Measurements from ENCODE around the gene CCDC102A.

CCDC102A gene

GRCh38 chr16:57519796-57520360, 16.5 kb downstream of the CCDC102A start:
- DNase-seq (ENCODE audit: low read depth, low spot score), result peak; percentile 84

- DNase-seq (ENCODE audit: low read depth, low spot score), result no peak
Observed at GRCh38 chr16:57518922-57519321, 17.4 kb downstream of the CCDC102A start.

- DNase-seq (ENCODE audit: low read depth, low spot score), result no peak
Observed at GRCh38 chr16:57518520-57518919, 17.9 kb downstream of the CCDC102A start.

GRCh38 chr16:57517397-57518367, 18.7 kb downstream of the CCDC102A start:
- DNase-seq (ENCODE audit: low read depth, low spot score), result no peak

DNA sequence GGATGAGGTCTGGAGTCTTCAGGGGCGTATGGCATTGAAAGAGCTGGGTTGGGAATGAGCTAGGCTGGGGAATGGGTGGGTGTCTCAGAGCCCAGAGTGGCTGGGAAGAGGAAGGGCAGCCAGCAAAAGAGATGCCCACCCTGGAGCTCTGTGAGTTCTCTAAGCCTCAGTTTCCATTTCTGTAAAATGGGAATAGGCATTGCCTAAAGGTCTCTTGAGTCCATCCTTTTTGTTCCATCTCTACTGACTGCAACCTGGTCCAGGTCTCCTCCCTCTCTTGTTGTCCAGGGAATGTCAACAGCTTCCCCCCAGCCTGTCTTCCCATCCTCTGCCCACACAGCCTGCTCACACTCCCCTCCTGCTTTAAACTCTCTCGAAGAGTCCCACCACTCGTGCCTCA, 19.6 kb downstream of the CCDC102A start:
- DNase-seq (ENCODE audit: low read depth, low spot score), result no peak

- DNase-seq (ENCODE audit: low read depth, low spot score), result no peak
Observed at GRCh38 chr16:57516176-57516725, 20.1 kb downstream of the CCDC102A start.

DNA sequence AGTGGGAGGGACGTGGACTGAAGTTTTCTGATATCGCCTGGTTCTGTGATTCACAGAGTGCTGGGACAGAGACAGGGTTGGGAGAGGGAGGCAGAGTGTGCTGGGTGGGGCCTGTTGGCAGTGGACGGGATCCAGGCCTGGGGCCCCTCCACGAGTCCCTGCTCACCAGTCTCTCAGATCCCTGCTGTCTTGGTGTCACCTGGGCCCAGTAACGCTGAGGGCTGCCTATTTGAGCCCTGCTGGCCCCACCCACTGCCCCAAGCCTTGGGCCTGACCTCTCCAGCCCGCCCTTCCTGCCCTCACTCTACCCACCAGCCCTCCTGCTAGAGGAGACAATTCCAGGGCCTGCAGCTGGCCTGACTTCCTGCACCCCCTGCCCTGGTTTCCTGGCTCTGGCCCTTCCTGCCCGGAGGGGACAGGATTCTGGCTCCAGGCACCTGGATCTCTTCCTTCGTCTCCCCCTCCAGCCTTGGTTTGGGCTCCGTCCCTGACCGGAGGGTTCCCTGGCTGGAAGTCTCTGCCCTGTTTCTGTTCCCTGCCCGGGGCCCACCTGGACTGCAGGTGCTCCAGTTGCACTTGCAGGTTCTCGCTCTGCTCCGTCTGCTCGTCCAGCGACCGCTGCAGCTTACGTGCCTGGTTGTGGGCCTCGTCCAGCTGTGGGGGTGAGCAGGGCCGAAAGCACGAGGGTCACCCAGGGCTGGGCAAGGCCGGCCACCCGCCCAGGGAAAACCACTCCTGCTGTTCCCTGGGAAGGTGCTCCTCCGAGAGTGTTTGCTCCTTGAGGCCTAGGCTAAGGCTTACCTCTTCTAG, 21.4 kb downstream of the CCDC102A start:
- no peak for DNase-seq (ENCODE audit: low read depth, low spot score)

DNA sequence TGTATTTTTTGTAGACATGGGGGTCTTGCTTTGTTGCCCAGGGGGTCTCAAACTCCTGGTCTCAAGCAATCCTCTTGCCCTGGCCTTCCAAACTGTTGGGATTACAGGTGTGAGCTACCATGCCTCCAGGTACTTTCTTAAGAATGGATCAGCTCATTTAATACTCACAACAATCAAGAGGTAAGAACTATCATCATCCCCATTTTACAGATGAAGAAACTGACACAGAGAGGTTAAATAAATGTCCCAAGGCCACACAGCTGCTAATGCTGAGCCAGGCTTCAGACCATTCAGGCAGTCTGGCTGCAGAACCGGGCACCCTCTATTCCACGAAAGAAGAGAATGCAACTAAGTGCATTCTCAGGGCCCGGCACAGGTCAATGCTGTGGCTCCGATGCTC, 22.0 kb downstream of the CCDC102A start:
- no peak for DNase-seq (ENCODE audit: low read depth, low spot score)

DNA sequence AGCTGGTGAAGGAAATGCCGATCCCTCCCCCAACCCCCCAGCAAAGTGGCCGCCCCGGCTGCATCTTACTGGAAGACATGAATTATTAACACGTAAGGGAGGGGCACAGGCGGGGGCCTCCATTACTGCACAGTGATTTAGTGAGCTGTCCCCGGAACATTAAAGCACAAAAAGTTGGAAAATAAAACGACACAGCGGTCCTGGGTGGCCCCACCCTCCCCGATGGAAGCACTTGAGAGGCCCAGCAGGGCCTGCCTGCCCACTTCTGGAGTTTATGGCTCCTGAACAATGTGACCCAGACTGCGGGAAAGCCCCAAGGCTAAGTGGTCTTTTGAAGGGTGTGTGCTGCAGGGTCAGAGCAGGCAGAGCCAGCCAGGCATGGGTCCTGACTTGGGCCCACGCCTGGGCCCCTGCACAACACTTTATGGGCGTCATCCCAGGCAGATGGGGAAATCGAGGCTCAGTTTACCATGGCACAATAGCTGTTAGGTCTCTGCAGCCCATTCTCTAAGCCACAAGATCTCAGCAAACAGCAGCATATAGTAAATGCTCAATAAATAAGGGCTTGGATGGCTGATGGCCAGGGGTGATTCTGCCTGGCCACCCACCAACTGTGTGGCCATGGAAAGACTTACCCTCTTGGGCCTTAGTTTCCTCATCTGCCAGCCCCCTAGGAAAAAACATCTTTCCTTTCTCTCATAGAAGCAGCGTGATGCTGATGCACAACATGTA, 22.8 kb downstream of the CCDC102A start:
- DNase-seq (ENCODE audit: low read depth, low spot score), result no peak

DNA sequence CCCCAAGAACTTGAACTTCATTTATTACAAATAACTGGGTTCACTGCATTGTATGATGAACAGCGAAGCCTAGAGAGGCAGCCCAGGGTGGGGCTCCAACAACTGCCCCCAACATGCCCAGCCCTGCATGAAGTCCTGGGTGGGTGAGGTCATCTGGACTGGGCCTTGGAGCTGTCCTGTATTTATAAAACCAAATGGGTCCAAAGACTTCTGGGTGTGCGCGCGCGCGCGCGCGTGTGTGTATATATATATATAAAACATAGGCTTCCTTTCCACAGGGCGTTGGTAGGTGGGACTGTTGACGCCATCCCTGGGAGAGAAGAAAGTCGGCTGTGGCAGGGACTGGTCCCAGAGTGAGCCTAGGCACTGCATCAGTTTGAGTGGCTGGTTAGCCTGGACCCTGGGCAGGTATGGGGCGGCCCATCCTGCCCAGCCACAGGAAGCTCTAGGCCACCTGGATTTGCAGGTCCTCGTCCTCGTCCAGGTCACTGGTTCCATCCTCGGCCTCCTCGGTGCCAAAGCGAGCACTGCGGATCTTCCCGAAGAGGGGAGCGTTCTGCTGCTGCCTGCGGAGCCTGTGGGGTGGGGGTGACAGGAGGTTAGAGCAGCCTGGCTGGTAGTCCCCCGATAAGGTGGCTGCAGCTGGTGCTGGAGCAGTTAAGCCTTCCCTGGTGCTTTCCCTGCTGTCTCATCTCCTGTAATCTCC, 23.9 kb downstream of the CCDC102A start:
- no peak for DNase-seq (ENCODE audit: low read depth, low spot score)

- DNase-seq (ENCODE audit: low read depth, low spot score), result no peak
Observed at GRCh38 chr16:57510016-57510871, 26.1 kb downstream of the CCDC102A start.

DNA sequence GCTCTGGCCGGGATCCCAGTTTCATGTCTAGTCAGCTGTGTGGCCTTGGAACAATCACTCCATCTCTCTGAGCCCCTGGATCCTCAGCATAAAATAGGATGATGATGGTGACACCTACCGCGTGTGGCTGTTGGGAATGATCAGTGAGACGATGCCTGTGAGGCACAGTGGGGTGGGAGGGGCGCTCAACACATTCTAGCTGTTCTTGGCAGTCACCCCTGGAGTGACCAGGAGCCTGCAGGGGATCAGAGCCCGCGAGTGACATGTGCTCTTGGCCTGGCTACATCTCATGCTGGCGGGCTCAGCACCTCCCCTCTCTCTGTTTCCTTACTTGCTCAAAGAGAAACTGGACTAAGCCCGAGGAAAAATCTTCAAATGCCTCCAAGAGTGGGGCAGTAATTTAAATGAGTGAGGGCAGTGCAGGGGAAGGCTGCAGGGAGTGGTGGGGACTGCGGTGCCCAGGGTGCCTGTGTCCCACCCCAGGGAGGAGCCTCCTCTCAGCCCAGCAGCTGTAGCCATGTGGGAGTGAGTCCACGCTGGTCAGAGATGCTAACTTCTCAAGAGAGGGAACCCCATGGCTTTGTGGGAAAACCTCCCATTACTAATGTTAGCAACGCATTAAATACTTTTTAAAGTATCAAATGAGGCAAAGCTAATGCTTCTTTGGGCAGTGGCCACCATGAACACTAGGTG, 27.0 kb downstream of the CCDC102A start:
- no peak for DNase-seq (ENCODE audit: low read depth, low spot score)

GRCh38 chr16:57508035-57508425, 28.3 kb downstream of the CCDC102A start:
- DNase-seq (ENCODE audit: low read depth, low spot score), result no peak

DNA sequence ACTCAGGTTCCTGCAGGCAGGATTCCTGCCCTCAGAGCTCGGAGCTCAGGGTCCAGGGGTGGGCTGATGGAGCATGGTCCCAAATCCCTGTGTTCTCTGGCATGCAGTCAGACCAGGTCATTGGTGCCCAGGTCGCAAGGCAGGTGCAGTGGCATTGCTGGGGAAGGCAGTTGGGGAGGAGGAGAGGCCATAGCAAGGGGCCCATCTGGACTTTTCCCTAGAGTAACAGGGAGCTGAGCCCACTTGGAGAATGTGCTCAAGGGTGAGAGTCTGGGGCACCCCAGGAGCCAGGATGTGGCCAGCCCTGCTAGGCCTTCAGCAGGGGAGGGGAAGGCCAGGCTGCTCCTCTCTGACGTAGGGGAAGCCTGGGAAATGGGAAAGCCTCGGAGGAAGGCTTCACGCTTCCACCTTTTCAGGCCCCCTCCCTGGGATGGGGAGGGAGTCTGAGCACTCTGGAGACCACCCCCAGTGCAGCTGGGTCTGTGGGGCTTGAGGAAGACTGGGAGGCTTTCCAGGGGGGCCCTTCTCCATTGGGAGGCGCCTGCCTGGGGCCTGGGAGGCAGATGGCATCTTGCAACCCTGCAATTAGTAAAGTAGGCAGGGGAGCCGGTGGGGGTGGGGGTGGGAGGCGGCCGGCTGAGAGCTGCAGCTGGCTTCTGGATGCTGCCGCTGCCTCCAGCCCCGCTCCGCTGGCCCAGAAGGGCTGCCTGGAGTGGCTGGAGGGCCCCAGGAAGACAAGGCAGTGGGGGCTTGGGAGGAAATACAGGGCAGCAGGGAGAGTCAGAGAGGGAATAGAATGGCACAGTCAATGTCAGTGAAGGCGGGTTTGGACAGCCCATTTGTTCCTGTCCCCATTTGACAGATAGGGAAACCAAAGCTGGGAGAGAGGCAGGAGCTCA, 29.0 kb downstream of the CCDC102A start:
- DNase-seq (ENCODE audit: low read depth, low spot score), result no peak

DNA sequence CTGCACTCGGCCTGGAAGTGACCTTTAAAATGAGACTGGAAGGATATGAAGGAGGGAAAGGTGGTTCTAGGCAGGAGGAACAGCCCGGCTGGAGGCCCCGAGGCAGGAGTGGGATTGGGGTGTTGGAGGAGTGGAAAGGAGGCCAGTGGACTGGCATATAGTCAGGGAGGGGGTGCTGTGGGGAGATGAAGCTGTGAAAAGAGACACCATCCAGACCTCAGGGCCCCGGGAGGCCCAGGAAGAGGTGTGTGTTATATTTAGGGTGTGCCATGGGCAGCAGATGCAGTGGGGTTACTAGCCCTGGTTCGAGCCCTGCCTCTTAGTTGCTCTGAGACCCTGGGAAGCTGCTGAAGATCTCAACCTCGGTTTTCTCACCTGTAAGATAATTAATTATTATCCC, 31.2 kb downstream of the CCDC102A start:
- DNase-seq (ENCODE audit: low read depth, low spot score), result no peak

DNA sequence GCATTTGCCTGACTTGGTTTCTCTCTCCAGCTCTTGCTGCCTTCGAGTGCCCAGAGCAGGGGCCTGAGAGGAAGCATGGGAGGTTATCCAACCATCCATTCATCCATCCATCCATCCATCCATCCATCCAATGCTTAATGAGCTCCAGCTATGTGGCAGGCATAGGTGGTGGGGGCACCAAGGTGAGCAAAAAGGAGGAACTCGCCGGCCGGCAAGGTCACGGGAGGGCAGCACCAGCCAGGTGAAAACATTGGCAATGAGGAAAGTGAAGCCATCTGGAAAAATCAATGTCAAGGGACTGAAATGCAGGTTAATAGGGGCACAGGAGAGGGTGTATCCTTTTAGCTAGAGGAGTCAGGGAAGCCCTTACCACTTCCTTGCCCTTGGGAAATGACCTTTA, 31.9 kb downstream of the CCDC102A start:
- DNase-seq (ENCODE audit: low read depth, low spot score), result no peak

DNA sequence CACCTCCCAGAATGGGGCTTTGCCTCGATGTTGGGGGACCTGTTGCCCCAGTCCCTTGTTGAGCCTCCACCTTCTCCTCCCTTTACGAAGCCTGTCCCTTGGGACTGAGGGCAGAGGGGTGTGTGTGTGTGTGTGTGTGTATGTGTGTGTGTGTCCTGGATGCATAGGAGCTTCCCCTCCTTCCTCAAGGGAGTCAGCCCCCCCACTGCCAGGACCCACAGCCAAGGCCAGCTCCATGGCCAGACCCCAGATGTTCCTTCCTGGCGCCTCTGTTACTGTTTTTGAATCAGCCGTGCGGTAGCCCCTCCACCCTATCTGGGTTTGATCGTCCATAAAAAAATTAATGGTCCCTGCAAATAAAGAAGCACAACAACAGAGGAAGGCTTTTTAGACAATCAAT, 32.4 kb downstream of the CCDC102A start:
- DNase-seq (ENCODE audit: low read depth, low spot score), result no peak

GRCh38 chr16:57503366-57503765, 33.0 kb downstream of the CCDC102A start:
- DNase-seq (ENCODE audit: low read depth, low spot score), result no peak

All from astrocyte of the hippocampus (primary cell).